Measurements from ENCODE around the gene SUPT4H1.

Gene SUPT4H1

DNA sequence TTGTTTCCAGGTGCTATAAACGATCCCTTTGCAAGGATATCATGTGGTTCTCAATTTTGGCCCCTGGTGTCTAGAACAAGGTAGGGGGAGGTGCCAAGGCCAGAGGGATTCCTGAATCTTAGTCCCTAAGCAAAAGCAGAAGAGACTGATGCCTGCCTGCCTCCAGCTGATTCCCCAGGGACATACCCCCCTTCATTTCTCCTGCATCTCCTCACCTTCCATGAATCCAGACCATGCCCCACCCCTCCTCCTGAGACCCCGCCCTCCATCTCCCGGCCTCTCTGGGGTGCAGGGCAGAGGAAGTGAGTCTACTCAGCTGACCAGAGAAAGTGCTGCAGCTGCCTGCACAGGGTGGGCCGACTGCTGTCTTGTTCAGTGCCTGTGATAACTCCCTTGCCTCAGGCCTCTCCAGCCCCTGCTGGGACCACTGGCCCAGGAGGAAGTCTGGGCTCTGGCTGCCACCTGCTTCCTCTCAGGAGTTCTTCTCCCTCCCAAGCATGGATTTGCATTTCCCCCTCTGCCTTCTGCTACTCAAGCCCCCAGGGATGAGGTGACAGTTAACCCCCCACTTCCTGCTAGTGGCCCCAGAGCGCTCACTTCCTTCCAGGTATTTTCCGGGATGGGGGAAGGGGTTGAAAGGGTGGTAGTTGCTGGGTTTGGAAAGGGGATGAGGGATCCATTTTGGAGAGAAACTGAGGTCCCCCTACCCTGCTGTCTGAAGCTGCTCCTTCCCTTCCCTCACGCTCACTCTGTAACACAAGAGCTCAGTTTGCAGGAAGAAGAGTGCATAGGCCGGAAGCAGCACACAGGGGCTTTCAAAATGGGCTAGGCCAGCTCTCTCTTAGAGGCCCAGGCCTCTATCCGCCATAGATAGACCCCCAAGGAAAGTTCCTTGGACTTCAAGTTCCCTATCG, 12.9 kb downstream of the SUPT4H1 start:
- peak; percentile 89 for DNase-seq

DNA sequence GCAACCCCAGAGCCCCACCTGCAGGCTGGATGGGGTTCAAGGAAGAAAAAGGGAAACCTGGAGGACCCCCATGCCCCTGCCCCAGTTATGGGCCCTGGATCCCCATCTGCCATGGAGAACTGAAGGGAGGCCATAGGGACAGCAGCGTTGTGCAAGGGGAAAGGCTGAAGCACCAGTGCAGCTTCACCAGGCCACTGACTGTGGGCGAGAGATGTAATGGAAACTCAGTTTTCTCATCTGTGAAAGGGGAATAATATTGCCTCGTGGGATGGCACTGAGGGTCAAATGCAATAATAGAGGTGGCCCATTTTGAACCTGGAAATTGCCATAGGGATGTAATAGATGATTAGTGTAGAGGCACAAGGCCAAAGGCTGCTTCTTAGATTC, 13.6 kb downstream of the SUPT4H1 start:
- DNase-seq: no peak

DNA sequence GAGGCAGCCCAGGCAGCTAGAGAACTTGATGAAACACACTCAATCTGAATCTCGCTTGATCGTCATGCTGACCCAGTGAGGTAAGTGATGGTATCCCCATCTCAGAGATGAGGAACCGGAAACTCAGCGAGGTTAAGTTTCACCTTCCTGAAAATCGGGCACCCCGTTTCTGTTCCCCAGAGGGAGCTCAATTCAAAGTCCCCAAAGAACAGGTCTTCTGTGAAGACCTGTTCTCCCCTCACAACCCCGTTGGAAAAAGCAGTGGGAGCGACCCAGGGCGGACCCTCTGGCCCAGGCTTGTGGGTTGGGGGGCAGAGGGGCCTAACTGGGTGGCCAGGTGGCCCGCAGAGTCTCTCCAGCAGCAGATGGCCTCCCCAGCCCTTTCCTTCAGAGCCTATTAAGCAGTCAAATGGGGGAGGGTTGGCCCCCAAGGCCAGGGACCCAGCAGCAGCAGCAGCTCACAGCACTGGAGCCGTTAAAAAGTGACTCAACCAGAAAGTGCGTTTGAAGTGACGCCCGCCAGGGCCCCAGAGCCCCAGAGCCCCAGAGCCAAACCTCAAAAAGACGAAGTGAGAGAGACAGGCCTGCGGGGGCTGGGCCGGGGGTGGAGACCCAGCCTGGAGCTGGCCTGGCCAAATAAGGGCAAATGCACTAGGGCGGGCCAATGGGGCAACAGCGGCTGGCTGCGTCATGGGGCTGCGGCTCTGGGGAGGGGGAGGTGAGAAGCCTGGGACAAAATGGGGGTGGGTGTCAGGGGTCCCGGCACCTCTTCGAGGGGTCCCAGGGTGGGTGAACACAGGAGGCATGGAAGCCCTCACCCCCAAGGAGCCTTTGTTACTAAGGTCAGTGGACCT, 14.2 kb downstream of the SUPT4H1 start:
- peak; percentile 97 for DNase-seq

DNA sequence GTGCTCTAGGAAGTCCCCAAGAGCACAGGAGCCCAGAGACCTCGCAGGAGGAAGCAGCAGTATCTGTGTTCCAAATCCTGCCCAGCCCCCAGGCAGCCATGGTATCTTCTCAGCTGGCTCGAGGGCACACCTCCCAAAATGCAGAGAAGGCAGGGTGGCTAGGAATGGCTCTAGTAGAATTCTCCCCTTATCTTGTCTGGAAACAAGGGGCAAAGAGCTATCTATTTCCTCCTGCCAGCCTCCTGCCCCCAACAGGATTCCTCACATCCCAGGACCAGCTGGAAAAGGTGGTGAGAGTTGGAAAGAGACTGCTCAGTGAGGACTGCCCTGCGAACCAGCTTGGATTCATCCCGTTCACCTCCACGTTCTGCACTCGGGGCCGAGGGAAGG, 14.8 kb downstream of the SUPT4H1 start:
- peak; percentile 91 for DNase-seq

DNA sequence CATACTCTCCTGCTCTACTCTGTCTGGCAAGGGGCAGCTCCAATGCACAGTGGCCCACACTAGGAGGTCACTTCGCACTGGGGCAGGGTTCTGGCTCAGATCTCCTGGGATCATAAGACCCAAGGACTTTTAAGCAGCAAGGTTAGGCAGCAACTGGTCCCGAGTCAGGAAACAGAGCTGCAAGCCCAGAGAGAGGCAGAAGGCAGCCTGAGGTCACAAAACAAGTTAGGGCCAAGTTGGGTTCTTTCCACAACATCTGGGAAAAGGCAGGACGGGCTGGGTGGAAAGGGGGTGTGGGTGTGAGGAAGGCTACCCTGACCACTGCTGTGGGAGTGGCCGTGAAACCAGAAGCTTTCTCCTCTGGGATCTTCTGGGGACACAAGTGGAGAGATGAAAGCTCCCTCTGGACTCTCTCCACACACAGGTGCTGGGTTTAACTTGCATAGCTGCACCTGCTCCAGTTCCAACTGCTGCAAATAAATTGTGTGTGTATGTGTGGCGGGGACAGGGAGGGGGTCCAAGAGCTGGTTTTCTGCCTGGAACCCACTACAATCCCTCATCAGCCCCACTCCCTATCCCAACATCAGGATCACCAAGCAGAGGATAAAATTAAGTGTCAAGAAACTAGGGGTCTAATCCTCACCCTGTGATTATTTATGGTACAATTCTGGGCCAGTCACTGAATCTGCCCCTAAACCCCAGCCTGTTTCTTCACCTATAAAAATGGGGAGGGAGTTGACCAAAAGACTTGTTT, 15.4 kb downstream of the SUPT4H1 start:
- peak; percentile 47 for DNase-seq

DNA sequence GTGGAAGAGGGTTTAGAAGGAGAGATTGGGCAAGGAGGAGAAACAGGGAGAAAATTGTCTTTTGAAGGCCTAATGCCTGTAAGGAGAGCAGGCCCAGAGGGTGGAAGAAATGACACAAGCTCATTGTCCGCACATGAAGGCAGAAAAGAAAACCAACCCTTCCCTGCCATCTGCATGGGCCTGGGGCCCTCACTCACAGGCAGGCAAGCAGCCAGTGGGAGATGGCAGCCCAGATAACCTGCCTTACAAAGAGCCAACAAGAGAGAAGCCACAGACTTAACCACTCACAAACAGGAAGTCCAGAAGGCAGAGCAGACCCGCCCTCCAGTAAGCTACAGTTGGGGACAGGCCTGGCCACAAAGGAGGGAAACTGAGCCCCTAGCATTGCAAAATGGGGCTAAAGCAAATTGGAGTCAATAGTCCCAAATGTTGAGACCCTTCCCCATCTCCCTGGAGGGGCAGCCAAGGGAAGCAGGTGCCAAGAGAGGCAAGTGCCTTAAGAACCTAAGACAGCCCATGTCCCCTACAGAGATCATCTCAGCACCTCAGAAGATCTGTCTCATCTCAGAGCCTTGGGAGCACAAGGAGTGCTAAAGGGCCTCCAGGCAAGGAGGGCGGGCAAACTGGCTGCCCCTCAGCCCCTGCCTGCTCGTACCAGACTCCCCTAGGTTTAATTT, 16.1 kb downstream of the SUPT4H1 start:
- peak; percentile 97 for DNase-seq

DNA sequence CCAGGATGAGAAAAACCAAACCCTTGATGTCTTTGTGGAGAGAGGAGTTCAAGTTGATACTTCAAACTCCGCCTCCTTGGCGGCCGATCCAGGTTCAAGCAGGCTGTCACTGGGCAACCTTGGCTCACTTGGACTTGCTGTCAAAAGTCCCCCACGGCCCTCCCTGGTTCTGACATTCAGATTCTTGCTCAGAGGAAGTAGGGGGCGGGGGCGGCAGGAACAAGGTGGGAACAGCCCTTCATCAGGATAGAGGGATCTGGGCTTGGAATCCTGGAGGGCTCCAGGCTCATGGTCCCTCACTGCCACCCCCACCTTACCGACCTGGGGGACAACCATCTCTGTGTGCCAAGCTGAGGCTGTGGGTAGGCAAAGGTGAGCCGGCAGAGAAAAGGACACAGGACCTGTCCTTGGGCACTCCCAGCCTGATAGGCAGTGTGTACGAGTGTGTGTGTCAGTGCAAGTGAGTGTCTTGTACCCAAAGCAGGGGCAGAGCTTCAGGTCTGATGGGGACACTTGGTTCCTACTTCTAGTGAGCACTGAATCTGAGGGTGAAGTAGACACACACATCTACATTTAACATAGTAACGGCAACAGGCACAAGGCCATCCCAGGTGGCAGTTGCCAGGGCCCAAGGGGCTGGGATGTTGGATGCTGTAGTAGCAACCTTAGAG, 16.8 kb downstream of the SUPT4H1 start:
- peak; percentile 71 for DNase-seq

DNA sequence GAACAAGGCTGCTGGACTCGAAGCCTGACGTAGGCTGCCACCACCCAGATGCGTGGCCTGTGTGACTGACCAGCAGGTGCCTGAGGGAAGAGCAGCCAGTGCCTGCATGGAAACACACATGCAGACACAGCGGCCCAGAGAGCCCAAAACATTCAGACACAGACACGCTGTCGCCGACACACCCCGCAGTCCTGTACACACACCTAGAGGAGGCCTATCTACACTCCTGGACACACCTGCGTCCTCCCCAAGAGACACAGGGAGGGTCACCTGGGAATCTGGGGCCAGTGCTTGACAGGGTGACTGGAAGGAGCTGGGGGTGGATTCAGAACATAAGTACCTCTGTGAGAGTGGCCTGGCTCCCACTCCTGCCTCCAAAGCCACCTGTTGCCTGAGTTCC, 17.3 kb downstream of the SUPT4H1 start:
- no peak for DNase-seq

DNA sequence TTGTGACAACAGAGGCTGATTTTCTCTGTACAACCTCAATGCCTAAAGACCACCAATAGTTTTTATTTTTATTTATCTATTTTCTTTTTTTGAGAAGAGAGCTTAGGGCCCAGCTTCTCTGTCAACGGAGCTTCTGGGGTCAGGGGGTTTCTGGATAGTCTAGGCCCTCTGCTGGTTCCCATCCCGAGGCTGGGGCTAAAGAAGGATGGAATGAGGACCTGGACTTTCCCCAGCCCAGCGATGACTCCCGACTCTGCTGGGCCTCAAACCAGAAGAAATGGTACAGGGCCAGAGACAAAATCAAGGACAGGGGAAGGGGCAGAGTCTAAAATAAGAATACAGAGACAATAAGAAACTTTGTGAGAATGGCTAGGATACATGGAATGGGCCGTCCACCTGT, 17.7 kb downstream of the SUPT4H1 start:
- DNase-seq: no peak

DNA sequence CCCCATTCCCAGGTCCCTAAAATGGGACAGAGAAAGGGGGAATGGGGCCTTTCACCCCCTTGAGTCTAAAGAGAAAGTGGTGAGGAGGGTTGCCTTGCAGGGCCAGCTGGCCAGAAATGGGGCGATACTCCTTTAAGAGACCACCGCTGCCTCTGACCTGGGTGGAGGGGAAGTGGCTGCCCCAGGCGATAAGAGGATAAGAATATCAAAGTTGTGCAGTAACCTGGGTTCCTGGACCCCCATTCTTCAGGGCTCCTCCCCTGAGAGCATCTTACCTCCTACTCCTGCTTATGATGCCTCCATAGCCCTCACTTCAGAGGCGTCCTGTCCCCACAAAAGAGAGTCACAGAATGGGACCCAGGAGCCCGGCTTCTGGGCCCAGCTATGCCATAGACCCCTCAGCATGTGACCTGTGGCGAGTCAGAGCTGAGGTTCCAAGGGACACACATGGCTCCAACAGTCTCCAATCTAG, 18.2 kb downstream of the SUPT4H1 start:
- DNase-seq: peak; percentile 89

DNA sequence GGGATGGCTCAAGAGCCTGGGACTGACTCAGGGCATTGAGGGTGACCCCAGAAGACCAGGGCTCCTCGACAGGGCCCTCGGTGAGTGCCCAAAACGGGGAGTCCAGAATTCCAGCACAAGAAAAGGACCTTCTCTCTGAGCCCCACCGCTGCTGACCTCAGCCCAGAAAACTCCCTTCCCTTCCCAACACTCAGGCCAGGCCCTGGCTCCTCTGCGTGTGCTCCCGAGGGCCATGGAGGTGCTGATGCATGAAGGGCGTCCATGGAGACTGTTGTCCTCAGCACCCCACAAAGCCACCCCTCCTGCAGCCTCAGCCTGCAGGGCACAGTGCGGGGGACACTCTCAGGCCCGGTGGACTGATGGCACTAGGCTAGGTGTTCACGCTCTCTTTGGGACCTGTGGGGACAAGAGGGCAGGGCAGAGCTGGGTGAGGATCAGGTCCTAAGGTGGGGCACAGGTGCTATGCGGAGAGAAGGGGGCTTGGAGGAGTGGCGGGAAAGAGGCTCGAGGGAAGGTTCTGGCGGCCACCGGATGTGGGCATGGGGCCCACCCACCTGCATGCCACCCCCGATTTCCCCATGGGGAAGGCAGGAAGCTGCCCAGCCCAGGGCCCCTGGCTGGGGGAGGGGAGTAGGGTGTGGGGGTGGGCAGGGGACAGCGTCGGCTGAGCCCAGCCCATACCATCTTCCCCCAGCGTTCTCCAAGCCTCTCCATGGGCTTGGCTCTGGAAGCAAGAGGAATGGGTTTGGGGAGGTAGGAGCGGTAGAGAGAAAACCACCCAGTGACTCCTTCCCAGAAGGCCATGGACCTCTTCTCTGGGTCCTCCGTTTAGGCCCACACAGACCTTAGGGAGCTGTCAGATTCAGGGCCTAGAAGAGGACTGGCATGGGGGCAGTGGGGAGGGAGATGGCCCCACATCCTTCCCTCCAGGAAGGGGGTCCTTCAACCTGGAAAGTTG, 18.9 kb downstream of the SUPT4H1 start:
- peak; percentile 84 for DNase-seq

DNA sequence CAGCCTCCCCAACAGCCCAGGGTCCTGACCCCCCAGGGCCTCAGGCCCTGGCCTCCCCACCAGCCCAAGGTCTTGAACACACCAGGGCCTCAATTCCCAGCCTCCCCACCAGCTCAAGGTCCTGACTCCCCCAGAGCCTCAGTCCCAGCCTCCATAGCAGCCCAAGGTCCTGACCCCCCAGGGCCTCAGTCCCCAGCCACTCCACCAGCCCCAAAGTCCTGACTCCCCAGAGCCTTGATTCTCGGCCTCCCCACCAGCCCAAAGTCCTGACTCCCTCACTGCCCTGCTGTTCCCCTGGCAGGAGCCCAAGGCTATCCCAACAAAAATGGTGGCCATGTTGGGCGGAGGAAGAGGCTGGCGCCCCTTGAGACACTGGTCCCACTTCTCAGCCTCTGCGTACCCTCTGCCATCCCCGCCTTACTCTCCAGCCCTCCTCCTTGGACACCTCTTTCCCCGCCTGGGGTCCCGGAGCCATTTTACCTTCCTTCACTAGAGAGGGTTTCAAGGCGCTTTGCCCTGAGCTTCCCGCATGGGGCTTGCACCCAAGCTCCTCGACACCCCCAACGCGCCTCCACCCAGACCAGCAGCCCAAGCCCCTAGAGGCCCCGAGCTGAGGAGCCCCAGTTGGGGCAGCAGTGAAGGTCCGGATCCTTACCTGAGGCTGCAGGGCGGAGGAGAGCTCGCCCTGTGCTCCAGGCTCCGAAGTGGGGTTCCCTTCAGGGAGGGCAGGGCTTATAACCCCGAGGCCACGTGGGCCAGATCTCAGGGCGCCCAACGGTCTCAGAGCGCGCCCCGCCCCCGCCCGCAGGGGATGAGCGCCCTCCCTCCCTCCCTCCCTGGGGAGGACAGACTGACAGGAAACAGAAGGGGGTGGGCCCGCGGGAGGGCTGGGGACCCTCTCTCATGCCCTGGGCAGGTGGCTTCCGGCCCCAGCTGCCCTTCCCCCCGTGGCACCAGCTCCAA, 19.9 kb downstream of the SUPT4H1 start:
- DNase-seq: peak; percentile 98

DNA sequence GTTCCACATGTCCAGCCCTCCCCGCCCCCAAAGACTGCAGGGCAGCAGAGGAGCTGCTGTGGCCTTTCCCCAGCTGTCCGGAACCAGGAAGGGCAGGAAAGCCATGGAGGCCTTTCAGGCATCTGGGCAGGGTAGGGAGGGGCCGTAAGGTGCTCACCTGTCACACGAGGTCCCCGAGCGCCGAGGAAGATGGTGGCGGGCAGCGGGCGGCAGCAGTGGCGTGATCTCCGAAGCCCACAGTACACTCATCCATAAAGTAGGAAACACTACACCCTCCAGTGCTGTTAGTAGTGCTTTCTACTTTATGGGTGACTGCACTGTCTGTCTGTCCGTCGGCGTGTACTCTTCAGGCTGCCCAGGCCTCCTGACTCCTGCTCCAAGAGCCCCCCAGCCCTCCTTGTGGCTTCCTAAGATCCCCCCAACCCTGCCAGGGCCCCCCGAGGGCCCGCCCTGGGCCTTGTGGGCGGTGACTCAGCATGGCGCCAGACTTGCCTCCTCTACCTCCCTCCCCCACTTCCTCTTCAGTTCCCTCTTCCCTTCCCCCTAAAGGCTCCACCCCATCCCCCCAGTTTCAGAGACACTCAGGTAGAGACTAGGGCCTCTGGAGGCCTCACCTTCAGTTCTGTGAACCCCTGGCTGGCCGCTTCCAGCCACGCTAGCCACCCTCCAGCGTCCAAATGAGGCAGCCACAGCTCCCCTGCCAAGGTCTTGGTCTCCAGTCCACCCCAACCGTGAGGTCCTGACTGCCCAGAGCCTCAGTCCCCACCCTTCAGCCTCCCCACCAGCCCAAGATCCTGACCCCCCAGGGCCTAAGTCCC, 20.8 kb downstream of the SUPT4H1 start:
- DNase-seq: peak; percentile 90

DNA sequence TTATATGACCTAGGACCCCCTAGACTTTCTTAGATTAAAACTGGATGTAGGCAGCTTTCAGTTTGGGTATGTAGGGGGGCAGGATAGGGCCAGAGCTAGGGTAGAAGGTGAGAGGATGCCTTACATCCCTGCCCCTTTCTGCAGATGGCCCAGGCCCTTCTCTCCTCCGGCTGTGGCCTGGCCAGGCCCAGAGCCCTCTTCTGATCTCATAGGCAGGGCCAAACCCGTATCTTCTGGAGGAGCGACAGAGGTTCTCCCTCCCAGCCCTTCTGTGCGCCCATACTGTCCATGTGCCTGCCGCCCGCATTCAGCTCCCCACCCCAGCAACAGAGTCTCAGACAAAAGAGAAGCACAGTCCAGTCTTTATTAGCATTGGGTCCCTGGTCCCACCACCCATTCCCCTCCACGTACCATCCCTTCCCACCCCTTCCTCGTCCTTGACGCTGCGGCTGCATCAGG, 21.4 kb downstream of the SUPT4H1 start:
- peak; percentile 61 for DNase-seq

DNA sequence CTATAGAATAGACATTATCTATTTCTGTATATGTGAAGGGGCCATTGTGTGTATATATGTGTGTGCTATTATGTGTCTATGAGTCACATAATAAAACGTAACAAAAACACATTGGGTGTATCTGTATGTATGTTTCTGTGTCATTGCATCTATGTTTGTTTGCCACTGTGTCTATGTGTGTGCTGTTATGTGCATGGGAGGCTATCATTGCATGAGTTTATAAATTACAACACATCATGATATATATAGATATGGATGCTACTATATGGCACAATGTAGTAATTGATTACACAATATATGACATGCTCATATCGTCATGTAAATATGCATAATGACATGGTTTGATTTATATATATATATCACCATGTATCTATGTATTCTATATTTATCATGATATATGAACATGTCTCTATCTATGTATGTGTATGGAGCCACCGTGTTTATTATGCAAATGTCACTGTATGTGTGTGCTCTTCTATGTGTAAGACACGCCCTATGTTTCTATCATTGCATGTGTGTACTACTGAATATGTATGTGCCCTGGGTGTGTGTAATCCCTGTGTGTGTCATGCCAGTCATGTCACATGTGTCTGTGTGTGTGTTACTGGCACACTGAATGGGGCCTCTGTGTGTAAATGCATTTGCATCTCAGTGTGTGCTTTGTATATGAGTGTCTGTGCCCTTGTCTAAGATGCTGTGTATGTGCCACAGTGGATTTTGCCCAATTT, 22.0 kb downstream of the SUPT4H1 start:
- DNase-seq: peak; percentile 82

DNA sequence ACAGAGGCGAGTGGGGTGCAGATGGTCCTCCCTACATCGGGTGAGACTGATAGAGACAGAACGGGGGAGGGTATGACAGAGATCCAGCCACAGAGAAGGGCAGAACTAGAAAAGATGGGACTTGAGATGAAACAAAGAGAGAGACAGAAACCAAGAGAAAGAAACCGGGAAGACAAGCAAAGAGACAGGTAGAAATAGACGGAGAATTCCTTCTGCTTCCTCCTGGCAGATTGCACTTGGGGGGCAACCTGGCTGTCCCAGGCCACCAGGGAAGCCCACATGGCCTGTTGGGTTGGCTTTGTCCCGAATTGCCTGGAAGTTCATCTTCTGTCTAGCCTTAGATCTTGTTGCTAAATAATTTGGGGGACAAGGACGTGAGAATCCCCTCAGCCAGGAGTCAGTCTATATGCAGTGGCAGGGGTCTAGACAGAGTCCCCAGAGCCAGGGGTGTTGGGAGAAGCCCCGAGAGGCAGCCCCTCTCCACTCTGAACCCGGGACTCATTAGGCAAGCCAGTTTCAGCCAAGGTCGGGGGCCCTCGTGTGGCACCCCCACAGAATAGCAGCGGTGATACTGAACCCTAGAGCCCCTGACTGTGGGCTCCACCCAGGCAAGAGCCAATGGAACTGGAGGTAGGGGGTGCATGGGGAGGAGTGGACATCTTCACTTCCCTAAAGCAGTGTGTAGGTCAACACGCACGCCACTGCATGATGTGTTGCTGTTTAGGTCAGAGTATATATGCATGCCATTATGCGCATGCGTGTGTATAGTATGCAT, 22.8 kb downstream of the SUPT4H1 start:
- peak; percentile 97 for DNase-seq

Measured in hematopoietic multipotent progenitor cell treated with erythropoietin and hydrocortisone succinate and interleukin-3 and kit ligand, for 6 days (in vitro differentiated cells).